K562 (cell line): ENCODE data around the gene PXK. TPM values are rescaled to one million over a fixed set of nuclear protein-coding genes. Genes with fewer than 3 reads are reported as not detected.

Experiments used
- ATAC-seq: fragments of 200-7000 bp; cut with Tn5 transposase; 3 replicates; pipeline ENCODE4 v1.9.1; 2020; ENCODE audit warnings: moderate library complexity
- BruUV-seq: library from RNA; stranded (reverse); fragments of 400-500 nt; replicated peaks from 2 replicates; lab custom pipeline; 2021; lab: Mats Ljungman, UMichigan
- CTCF ChIA-PET: fragments of 300-600 bp; formaldehyde crosslinking; extraction: SDS; loops from one replicate; lab custom pipeline; 2021; ENCODE audit warnings: low intra/inter-chr PET ratio; lab: Yijun Ruan, JAX
- POLR2A ChIA-PET: fragments of 300-600, 350-650 bp; sonication (Branson Sonifier 250); formaldehyde crosslinking; extraction: SDS; loops from one replicate; lab custom pipeline; 2021; ENCODE audit warnings: antibody characterized with exemption, inconsistent platforms; lab: Yijun Ruan, JAX
- DNase-seq, 4 experiments: peaks; one replicate each; pipeline versions ENCODE4 v3.0.0 to v3.0.0-alpha.2; 2011 to 2018; ENCODE audit warnings: low spot score in 3 of 4, mixed read lengths in 3 of 4; ENCODE audit errors: extremely low read depth in 1 of 4
- FAIRE-seq: peaks from 2 replicates; lab custom pipeline; 2011; peaks lifted over from hg19 to GRCh38; lab: Jason Lieb, UNC
- H2AFZ ChIP-seq: 2 replicates; pipeline ENCODE4 v1.6.0; 2011; ENCODE audit warnings: low read depth, low read length, control low read depth, inconsistent platforms
- H3K27ac ChIP-seq: fragments of 200-600 bp; 3 replicates; pipeline ENCODE4 v1.8.0; 2011; ENCODE audit warnings: low read depth, mild to moderate bottlenecking, control low read depth, inconsistent platforms, low read length, moderate library complexity, mixed read lengths; ENCODE audit errors: extremely low read depth
- H3K27me3 ChIP-seq, 2 experiments: fragments of 300-600 bp in 1 of 2; 2 replicates in 1 of 2; 3 replicates in 1 of 2; pipeline versions ENCODE4 v1.6.0 to v1.8.0; 2011; ENCODE audit warnings: inconsistent platforms in 2 of 2, low read length in 2 of 2, mild to moderate bottlenecking in 1 of 2, mixed read lengths in 1 of 2, moderate library complexity in 1 of 2; ENCODE audit not compliant: control insufficient read depth in 2 of 2, insufficient read depth in 2 of 2
- H3K36me3 ChIP-seq: fragments of 300-600 bp; 3 replicates; pipeline ENCODE4 v1.8.0; 2011; ENCODE audit warnings: mild to moderate bottlenecking, low read length, inconsistent platforms; ENCODE audit not compliant: control insufficient read depth, insufficient read depth
- H3K4me1 ChIP-seq, 2 experiments: fragments of 200-600 bp in 1 of 2; replicated peaks in 1 of 2; 2 replicates in 1 of 2; 3 replicates in 1 of 2; pipeline versions ENCODE4 v1.5.1 to v1.8.0; 2011; ENCODE audit warnings: inconsistent platforms in 2 of 2, low read length in 2 of 2, mild to moderate bottlenecking in 1 of 2, mixed read lengths in 1 of 2, moderate library complexity in 1 of 2; ENCODE audit not compliant: control insufficient read depth in 2 of 2, insufficient read depth in 2 of 2
- H3K4me2 ChIP-seq: 2 replicates; pipeline ENCODE4 v1.6.1; 2011; ENCODE audit warnings: low read length, control low read depth, inconsistent platforms, mixed read lengths; ENCODE audit not compliant: insufficient read depth
- H3K4me3 ChIP-seq: fragments of 200-600 bp; sonication (generic), shearing (Covaris generic); 2 replicates; pipeline ENCODE4 v1.5.1; 2016; ENCODE audit warnings: control low read depth, inconsistent platforms
- H3K79me2 ChIP-seq: fragments of 200-600 bp; 3 replicates; pipeline ENCODE4 v1.8.0; 2011; ENCODE audit warnings: low read length, inconsistent platforms; ENCODE audit not compliant: control insufficient read depth, insufficient read depth
- H3K9ac ChIP-seq, 2 experiments: 2 replicates each; pipeline versions ENCODE4 v1.6.0 to v1.6.1; 2011; ENCODE audit warnings: low read depth in 2 of 2, low read length in 2 of 2, control low read depth in 1 of 2, inconsistent platforms in 1 of 2, mild to moderate bottlenecking in 1 of 2, mixed read lengths in 1 of 2; ENCODE audit not compliant: insufficient read depth in 1 of 2
- H3K9me1 ChIP-seq: one replicate; pipeline ENCODE4 v1.6.0; 2011; ENCODE audit warnings: inconsistent platforms, mild to moderate bottlenecking, low read length, moderate library complexity; ENCODE audit not compliant: control insufficient read depth, insufficient read depth
- H3K9me3 ChIP-seq: replicated peaks from 2 replicates; pipeline ENCODE4 v1.5.1; 2011; ENCODE audit warnings: low read depth, low read length, inconsistent platforms; ENCODE audit not compliant: control insufficient read depth, insufficient read depth
- H4K20me1 ChIP-seq: replicated peaks from 2 replicates; pipeline ENCODE4 v1.6.1; 2011; ENCODE audit warnings: low read length, inconsistent platforms, mixed read lengths; ENCODE audit not compliant: control insufficient read depth, insufficient read depth
- EP300 ChIP-seq: IDR thresholded peaks from 2 replicates; pipeline ENCODE4 v1.6.1; 2012; ENCODE audit warnings: low read length, improper control_type of control experiment
- KLF13 ChIP-seq: fragments of 450-650 bp; IDR thresholded peaks from 2 replicates; pipeline ENCODE4 v1.6.1; 2016; ENCODE audit warnings: missing genetic modification characterization, low read depth, mild to moderate bottlenecking, missing compliant biosample characterization, moderate library complexity, borderline replicate concordance
- L3MBTL2 ChIP-seq: fragments of 450-650 bp; IDR thresholded peaks from 2 replicates; pipeline ENCODE4 v1.6.1; 2016; ENCODE audit warnings: mild to moderate bottlenecking, moderate library complexity
- NBN ChIP-seq: fragments of 450-650 bp; IDR thresholded peaks from 2 replicates; pipeline ENCODE4 v1.6.1; 2016; ENCODE audit warnings: low read depth, mild to moderate bottlenecking
- NCOR1 ChIP-seq: fragments of 450-650 bp; IDR thresholded peaks from 2 replicates; pipeline ENCODE4 v1.6.1; 2016; ENCODE audit warnings: mild to moderate bottlenecking, moderate library complexity
- POLR2B ChIP-seq: fragments of 450-650 bp; IDR thresholded peaks from 2 replicates; pipeline ENCODE4 v1.6.1; 2018; ENCODE audit warnings: low read depth; ENCODE audit not compliant: partially characterized antibody
- RNF2 ChIP-seq: sonication (generic); IDR thresholded peaks from 2 replicates; pipeline ENCODE4 v1.6.1; 2016
- STAT5B ChIP-seq: fragments of 250-450 bp; sonication (Bioruptor Pico); IDR thresholded peaks from 2 replicates; pipeline ENCODE4 v1.8.0; 2021; ENCODE audit warnings: mild to moderate bottlenecking, inconsistent platforms
- ZNF12 ChIP-seq: sonication (generic); formaldehyde crosslinking; IDR thresholded peaks from 2 replicates; pipeline ENCODE4 v1.4.0; 2020; ENCODE audit warnings: mild to moderate bottlenecking, missing genetic modification reagents
- ZNF395 ChIP-seq: fragments of 200-800 bp; sonication (Bioruptor generic); IDR thresholded peaks from 2 replicates; pipeline ENCODE4 v1.6.1; 2017; ENCODE audit warnings: missing genetic modification characterization, missing compliant biosample characterization
- WGBS: fragments of 100-300 bp; shearing (Covaris generic); methylation state at CpG from one replicate; pipeline ENCODE4 v1.1.6; 2016; ENCODE audit warnings: low coverage, mixed read lengths; ENCODE audit not compliant: insufficient coverage; ENCODE audit errors: missing lambda C conversion rate; 5-methylcytosine and 5-hydroxymethylcytosine counted together
- in situ Hi-C: fragments of 300-500 bp; cut with MboI; formaldehyde crosslinking; loops from 4 replicates; pipeline ENCODE4 v1.15.0; 2018; ENCODE audit warnings: inconsistent platforms, mixed read lengths
- intact Hi-C: fragments of 100-400 bp; cut with micrococcal nuclease; formaldehyde crosslinking; loops from 2 replicates; pipeline ENCODE4 v1.14.2; 2022
- polyA plus RNA-seq, 8 experiments: library from polyadenylated mRNA; depleted of rRNA in 4 of 8; stranded (reverse) in 5 of 8; unstranded in 3 of 8; fragments of >200 nt; fragmentation: Nextera tagmentation in 2 of 8; fragmentation: Illumina TruSeq in 1 of 8; extraction: Ambion mirVana in 2 of 8; extraction: Trizol in 1 of 8; gene quantifications; 2 replicates each; pipeline versions ENCODE4 v1.2.1 to v1.2.3, GENCODE V29; 2011 to 2014; ENCODE audit warnings: inconsistent platforms in 1 of 8, missing spikeins in 1 of 8
- total RNA-seq, 7 experiments: library from RNA; depleted of rRNA in 6 of 7; stranded (reverse); fragments of >200 nt in 6 of 7; fragmentation: Illumina TruSeq in 2 of 7; extraction: Trizol in 2 of 7; gene quantifications; 2 replicates each; pipeline versions ENCODE4 v1.2.1 to v1.2.3, GENCODE V29; 2011 to 2021; ENCODE audit warnings: low replicate concordance in 1 of 7
- TF ChIP-seq, protein P1 (sequence below): fragments of 450-650 bp; IDR thresholded peaks from 2 replicates; pipeline ENCODE4 v1.6.1; 2016; ENCODE audit warnings: mild to moderate bottlenecking
- TF ChIP-seq, protein P2 (sequence below): sonication (generic); formaldehyde crosslinking; IDR thresholded peaks from 2 replicates; pipeline ENCODE4 v1.8.0; 2022; ENCODE audit warnings: mild to moderate bottlenecking, missing genetic modification reagents

Gene PXK
- total and polyA plus RNA-seq, 9 of the 15 experiments (the other 6 are each of a cell fraction or from before 2014, with no cell fraction given), result 3.3 to 19.9 (median 11.3) TPM

- TF ChIP-seq, protein P1, sequence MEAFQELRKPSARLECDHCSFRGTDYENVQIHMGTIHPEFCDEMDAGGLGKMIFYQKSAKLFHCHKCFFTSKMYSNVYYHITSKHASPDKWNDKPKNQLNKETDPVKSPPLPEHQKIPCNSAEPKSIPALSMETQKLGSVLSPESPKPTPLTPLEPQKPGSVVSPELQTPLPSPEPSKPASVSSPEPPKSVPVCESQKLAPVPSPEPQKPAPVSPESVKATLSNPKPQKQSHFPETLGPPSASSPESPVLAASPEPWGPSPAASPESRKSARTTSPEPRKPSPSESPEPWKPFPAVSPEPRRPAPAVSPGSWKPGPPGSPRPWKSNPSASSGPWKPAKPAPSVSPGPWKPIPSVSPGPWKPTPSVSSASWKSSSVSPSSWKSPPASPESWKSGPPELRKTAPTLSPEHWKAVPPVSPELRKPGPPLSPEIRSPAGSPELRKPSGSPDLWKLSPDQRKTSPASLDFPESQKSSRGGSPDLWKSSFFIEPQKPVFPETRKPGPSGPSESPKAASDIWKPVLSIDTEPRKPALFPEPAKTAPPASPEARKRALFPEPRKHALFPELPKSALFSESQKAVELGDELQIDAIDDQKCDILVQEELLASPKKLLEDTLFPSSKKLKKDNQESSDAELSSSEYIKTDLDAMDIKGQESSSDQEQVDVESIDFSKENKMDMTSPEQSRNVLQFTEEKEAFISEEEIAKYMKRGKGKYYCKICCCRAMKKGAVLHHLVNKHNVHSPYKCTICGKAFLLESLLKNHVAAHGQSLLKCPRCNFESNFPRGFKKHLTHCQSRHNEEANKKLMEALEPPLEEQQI, result no peak
- TF ChIP-seq ZNF395 (no peak), KLF13 (no peak), POLR2B (no peak)
These were observed 12.8 kb downstream of the PXK start (continued) for GRCh38 chr3:58345457-58345856.

DNA sequence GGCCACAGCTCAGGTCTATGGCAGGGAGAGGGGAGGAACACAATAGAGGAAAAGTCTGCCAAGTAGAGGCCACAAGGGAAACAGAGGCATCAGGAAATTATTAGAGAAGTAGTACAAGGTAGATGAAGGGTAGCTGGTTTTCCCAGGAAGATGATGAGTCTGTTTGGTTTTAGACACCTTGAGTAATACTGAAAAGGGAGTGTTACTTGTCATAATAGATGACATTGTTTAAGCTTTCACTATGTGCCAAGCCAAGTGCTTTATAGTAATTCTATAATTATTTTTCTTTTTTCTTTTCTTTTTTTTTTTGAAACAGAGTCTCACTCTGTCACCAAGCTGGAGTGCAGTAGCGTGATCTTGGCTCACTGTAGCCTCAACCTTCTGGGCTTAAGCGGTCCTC lies 13.7 kb downstream of the PXK start:
- Histone ChIP-seq H3K4me3 (no peak overlapping the region), H4K20me1 (no peaks in the 10 kb centered on the region)
- TF ChIP-seq NBN (no peak), L3MBTL2 (no peak), EP300 (no peak), ZNF12 (CRISPR knock-in tag) (no peak), STAT5B (CRISPR knock-in tag) (no peak), NCOR1 (no peak), RNF2 (no peak)
- TF ChIP-seq, protein P2, sequence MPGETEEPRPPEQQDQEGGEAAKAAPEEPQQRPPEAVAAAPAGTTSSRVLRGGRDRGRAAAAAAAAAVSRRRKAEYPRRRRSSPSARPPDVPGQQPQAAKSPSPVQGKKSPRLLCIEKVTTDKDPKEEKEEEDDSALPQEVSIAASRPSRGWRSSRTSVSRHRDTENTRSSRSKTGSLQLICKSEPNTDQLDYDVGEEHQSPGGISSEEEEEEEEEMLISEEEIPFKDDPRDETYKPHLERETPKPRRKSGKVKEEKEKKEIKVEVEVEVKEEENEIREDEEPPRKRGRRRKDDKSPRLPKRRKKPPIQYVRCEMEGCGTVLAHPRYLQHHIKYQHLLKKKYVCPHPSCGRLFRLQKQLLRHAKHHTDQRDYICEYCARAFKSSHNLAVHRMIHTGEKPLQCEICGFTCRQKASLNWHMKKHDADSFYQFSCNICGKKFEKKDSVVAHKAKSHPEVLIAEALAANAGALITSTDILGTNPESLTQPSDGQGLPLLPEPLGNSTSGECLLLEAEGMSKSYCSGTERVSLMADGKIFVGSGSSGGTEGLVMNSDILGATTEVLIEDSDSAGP (CRISPR knock-in tag), result no peak
- TF ChIP-seq, all 486 proteins: peak for 0
- CTCF ChIA-PET, result no interaction called here
- Histone ChIP-seq H3K27ac (no peak overlapping the region), H3K27me3 (no peaks in the 10 kb centered on the region), H3K9me1 (no peaks in the 10 kb centered on the region), H3K9ac (no peak overlapping the region), H3K36me3 (no peaks in the 10 kb centered on the region; the same call in 2 of the 3 replicates), H3K4me1 (peaks cover 0 to 12% of the 10 kb centered on the region in 2 experiments; a peak in 3 of 5 replicates), H3K4me2 (no peak overlapping the region), H3K79me2 (no peaks in the 10 kb centered on the region), H3K9me3 (no peaks in the 10 kb centered on the region), H2AFZ (no peak overlapping the region)
- DNase-seq, result no peak
- BruUV-seq, result no TSS peak
- in situ Hi-C loops (no loop called here), intact Hi-C loops (no loop called here)
- FAIRE-seq, result no peak
- no peak for ATAC-seq
- WGBS, result 100% methylated on average over 2 of the region's 2 CpGs
- POLR2A ChIA-PET, result interaction anchor here (0.6 kb wide), 1 partner anchor 11 kb away, joined by 3 read pairs; no protein-coding TSS in a partner anchor
